ENCODE results near the gene PFKFB4.

DNA sequence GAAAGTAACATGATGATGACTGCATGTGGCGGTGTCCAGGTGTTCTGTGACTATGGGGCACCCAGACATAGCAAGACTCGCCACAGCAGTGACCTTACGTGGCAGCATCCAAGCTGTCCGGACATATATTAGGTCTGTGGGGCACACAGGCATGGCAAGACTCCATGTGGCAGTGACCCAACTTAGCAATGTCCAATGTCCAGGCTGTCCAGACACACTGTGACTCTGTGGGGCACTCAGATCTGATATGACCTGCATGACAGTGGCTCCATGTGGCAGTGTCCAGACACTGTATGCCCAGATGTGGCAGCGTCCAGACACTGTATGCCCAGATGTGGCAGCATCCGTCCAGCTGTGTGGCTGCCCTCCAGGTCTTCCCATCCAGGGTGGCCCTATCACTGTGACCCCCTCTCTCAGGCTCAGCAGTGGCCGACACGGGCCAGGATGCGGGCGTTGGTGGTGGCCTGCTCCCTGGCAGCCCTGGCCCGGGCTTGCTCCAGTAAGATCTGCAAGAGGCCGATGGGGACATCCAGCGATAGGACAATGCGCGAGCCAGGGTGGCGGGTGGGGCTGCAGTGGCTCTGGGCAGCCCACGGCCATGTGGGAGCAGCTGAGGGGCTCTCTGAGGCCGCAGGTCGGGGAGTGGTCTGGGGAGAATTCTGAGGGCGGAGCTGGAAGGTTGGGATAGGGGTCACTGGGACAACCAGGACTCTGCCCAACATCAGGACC, 5.9 kb upstream of the PFKFB4 start:
- no peak for TF ChIP-seq CREB1 (CRISPR knock-in tag; IDR thresholded peaks at IDR 0.05; ENCODE audit: low read depth)
- no peak for TF ChIP-seq CTCF (conservative IDR thresholded peaks at IDR 0.05; ENCODE audit: low read depth in 2 of 2)
- TF ChIP-seq, protein P1, sequence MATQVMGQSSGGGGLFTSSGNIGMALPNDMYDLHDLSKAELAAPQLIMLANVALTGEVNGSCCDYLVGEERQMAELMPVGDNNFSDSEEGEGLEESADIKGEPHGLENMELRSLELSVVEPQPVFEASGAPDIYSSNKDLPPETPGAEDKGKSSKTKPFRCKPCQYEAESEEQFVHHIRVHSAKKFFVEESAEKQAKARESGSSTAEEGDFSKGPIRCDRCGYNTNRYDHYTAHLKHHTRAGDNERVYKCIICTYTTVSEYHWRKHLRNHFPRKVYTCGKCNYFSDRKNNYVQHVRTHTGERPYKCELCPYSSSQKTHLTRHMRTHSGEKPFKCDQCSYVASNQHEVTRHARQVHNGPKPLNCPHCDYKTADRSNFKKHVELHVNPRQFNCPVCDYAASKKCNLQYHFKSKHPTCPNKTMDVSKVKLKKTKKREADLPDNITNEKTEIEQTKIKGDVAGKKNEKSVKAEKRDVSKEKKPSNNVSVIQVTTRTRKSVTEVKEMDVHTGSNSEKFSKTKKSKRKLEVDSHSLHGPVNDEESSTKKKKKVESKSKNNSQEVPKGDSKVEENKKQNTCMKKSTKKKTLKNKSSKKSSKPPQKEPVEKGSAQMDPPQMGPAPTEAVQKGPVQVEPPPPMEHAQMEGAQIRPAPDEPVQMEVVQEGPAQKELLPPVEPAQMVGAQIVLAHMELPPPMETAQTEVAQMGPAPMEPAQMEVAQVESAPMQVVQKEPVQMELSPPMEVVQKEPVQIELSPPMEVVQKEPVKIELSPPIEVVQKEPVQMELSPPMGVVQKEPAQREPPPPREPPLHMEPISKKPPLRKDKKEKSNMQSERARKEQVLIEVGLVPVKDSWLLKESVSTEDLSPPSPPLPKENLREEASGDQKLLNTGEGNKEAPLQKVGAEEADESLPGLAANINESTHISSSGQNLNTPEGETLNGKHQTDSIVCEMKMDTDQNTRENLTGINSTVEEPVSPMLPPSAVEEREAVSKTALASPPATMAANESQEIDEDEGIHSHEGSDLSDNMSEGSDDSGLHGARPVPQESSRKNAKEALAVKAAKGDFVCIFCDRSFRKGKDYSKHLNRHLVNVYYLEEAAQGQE (IDR thresholded peaks at IDR 0.05; ENCODE audit: unreplicated experiment): no peak
- TF ChIP-seq EZH2 (IDR thresholded peaks at IDR 0.05; ENCODE audit: low read depth, unreplicated experiment): no peak
- no peak for TF ChIP-seq STAT1 (IDR thresholded peaks at IDR 0.05; ENCODE audit: unreplicated experiment)
- TF ChIP-seq POLR2AphosphoS5 (IDR thresholded peaks at IDR 0.05; ENCODE audit: low read depth): no peak
